Measurements from ENCODE around the gene CDH23.
A peak's percentile ranks its signal among the peaks of the same experiment; 100 is the strongest.

CDH23 gene

DNA sequence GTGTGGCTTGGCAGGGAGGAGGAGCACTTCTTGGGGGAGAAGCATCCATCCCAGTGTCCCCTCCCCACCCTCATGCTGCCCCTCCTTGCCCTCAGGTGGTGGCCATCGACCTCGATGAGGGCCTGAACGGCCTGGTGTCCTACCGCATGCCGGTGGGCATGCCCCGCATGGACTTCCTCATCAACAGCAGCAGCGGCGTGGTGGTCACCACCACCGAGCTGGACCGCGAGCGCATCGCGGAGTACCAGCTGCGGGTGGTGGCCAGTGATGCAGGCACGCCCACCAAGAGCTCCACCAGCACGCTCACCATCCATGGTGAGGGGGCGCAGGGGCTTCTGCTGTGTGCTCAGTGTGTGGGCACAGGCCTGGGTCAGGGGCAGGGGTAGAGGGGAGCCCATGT lies 308.1 kb downstream of the CDH23 start:
- no peak for DNase-seq (ENCODE audit: low spot score)

DNA sequence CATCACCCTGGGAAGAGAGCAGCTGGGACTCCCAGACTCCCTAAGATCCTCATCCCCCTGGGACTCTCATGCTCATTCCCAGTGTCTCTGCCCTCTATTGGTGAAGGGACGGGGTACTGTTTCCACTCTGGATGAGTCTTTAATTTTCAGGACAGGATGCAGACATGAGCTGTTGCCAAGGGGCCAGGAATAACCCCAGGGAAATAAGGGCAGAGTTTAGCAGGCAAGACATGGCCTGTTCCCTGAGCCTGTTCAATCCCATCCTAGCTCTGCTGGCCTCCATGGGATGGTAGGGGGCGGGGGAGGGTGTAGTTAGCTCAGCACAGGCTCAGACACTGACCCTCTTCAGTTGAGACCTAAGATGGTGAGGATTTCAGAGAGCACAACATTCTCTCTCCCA lies 308.9 kb downstream of the CDH23 start:
- no peak for DNase-seq (ENCODE audit: low spot score)

DNA sequence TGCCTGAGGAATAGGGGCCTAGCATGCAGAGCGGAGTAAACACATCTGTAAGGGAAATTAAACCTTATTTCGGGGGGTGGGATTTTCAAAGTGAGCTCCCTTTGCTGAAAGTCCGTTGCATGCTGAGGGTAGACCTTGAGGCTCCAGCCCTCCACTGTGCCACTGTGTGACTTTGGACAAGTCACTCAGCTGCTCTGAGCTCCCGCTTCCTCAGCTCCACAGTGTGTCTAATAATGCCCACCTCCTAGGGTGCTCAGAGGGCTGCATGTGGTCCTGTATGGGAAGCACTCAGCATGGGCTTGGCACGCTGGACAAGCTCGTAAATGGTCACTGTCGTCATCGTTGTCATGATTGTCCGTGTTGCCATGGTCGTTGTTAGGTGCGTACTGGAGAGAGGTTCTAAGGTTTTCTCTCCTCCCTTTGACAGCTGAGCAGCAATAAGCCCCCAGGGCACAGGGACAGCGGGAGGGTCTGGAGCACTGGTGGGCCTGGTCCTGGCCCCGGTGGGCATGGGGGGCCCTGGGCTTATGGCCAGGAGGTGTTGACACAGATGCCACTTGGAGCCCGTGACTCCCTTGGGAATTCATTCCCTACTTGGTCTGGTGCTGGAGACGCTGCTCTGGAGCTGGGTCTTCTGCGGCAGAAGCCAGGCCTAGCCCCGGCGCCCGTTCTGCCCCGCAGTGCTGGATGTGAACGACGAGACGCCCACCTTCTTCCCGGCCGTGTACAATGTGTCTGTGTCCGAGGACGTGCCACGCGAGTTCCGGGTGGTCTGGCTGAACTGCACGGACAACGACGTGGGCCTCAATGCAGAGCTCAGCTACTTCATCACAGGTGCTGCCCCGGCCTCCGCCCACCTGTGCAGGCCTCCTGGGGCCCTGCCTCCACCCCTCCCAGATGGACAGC lies 309.7 kb downstream of the CDH23 start:
- no peak for DNase-seq (ENCODE audit: low spot score)

DNA sequence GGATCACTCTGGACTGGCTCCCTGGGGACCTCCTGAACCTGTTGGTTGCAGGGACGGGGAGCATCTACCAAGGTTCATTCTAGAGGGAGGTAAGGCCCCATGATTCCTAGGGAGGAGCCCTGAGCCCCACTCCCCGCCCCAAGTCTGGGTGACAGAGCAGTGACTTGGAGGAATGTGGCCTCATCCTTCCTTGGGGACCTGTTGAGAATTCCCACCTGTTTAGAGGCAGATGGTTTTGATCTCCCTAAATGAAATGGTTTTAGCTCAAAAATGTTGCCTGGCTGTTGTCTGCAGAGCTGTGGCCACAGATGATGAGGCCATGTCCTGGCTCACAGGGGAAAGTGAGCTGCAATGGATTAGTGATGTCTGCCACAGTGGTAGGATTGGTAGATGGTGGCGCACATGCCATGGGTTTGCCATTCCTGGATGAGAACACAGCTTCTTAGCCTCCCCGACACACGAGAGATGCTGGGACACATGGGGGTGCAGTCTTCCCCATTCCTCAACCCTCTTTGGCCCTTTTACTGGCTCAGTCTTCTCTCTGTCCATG lies 310.6 kb downstream of the CDH23 start:
- no peak for DNase-seq (ENCODE audit: low spot score)

DNA sequence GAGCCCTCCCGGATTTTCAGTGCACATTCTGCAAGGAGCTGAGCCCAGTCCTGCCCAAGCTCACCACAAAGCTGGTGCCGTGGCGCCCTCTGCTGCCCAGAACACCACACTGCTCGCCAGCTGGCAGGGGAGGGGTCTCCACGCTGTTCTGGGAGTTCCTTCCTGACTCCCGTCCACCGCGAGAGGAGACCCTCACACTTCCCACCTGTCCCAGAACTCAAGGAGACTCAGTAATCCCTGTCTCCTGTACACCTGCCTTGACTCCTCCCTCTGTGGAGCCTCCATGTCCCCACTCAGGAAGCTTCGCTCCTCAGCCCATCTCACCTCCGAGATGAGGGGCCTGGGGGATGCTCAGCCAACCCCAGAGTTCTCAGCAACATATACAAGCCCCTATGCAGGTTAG lies 311.6 kb downstream of the CDH23 start:
- peak; percentile 54 for DNase-seq (ENCODE audit: low spot score)

DNA sequence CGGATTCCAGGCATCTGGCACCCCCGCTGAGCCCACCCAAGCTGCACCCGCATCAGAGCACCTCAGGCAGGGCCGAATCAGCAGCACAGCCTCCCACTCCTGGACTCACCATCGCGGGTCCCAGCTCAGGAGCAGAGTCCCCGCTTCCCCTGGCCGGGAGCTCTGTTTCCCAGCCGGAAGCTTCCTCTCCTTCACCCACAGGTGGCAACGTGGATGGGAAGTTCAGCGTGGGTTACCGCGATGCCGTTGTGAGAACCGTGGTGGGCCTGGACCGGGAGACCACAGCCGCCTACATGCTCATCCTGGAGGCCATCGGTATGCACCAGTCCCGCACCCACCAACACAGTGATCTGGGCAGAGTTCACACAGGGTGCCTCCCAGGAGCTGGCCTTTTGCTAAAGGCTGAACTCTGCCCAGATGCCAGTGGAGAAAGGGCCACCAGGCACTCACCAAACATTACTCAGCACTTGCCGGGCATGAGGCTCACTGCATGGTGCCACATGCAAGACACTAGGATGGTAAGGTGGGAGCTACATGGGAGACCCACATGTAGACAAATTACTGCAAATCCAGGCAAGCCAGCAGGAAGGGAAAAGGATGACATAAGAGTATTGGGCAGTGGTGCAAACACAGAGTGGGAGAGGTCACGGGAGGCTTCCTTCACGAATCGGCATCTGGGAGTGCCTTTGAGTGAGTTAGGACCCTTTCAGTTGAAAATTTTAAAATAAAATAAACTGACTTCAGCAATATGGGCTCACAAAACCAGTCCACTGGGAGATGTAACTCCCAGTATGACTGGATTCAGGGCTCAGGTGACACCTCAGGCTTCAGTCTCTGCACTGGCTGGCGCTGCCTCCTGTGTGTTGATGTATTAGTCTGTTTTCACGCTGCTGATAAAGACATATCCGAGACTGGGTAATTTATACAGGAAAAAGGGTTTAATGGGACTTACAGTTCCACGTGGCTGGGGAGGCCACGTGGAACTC lies 312.5 kb downstream of the CDH23 start:
- DNase-seq (ENCODE audit: low spot score) = no peak

DNA sequence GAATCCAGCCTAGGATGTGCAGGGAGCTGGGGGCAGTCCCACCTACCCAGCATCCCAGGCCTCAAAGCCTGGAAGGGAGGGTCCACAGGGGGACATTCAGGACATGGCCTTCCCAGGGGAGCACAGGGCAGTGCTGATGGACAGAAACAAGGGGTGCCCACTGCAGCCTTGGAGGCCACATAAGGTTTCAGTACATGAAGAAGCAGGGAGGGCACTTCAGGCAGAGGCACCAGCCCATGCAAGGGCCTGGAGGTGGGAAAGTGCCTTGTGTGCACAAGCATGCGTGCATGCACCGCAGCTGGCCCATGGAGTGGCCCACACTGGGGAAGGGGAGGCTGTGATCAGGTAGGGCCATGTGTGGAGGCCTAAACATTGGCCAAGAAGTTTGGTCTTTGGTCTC lies 313.8 kb downstream of the CDH23 start:
- DNase-seq (ENCODE audit: low spot score) = no peak

DNA sequence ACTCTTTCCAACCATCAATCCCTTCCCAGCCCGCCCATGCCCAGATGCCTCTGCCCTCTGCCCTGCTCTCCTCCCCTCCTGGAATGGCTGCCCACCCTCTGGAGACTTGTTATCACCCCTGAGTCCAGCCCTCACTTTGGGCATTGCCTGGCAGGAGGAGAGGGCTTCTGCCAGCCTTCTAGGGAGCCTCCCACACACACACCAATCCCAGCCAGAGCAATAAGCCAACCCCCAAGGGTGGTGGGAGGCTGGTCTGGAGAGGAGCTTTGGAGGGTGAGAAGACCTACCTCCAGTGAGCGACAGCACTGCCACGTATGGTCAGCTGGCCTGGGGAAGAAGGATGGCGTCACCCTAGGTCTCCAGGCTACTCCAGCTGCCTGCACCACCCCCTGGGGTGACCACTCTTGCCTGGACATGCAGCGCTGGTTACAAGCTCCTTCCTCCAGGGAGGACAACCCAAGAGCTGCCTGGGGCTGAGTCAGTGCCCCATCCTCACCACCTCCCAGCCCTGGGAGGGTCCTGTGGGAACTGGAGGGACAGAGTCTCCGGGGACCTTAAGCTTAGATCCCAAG lies 314.4 kb downstream of the CDH23 start:
- no peak for DNase-seq (ENCODE audit: low spot score)

DNA sequence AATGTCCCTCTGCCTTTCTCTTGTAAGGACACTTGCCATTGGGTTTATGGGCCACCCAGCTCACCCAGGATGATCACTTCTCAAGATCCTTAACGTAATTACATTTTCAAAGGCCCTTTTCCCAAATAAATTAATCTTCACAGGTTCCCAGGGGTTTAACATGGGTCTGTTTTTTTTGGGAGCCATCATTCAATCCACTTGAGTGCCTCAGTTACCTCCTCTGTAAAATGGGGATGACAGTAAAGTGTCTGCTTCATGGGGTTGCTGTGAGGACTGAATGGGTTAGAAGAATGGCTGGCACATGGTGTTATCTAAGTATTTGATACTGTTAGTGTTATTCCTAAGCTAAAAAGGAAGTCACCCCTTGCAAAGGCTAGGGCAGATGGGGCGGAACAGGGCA lies 315.4 kb downstream of the CDH23 start:
- no peak for DNase-seq (ENCODE audit: low spot score)

DNA sequence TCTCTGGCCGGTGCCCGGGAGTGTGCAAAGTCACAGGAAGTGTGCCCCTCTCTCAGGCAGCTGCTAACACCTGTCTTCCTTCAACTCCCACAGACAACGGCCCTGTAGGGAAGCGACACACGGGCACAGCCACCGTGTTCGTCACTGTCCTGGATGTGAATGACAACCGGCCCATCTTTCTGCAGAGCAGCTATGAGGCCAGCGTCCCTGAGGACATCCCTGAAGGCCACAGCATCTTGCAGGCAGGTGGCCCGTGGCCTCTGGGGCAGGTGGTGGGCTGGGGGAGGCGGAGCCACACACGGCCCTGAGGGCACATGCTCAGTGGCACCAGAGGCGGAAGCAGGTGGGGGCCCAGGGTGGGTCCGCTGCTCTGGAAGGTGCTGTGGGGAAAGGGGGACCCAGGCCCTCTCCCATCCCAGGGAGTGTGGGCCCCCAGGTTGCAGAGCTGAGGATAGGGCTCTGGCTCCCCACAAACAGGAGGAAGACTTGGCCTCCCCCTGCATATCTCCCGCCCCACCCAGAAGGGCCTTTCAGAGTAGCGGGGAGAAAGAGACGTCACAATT lies 315.9 kb downstream of the CDH23 start:
- no peak for DNase-seq (ENCODE audit: low spot score)

DNA sequence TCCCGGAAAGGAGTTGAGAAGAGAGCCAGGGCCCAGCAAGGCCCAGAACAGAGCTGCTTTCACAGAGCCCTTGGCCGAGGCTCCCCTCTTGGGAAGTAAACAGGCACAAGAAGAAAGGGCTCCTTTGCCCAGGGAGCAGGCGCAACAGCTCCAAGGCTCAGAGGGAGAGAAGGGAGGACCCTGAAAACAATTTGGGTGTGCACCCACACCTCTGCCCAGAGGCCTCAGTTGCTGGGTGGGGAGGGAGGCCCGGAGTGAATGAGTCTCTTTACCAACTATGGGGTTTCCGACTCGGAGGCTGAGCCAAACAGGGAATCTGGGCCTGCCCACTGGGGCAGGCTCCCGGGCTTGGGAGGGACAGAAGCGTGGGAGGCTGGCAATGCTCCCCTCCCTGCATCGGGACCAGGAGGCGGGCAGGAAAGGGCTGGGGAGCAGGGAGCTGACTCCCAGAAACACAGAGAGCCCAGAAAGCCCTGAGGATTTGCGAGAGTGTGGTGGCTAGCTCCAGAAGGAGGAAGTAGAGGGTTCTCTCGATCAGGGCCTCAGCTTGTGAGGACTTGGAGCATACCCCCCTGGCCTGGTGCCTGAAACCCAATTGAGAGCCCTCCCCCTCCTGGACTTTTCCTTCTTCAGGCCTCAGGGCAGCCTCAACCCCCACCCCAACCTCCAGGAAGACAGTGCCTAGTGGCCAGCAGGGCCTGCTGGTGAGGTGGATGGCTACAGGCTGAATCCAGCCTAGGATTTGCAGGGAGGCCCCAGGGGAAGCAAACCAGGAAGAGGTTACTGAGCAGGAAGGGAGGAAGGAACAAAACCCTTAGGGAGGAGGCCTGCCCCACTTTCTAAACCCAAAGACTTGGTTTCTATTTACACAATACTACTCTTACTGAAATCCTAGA lies 316.7 kb downstream of the CDH23 start:
- no peak for DNase-seq (ENCODE audit: low spot score)

DNA sequence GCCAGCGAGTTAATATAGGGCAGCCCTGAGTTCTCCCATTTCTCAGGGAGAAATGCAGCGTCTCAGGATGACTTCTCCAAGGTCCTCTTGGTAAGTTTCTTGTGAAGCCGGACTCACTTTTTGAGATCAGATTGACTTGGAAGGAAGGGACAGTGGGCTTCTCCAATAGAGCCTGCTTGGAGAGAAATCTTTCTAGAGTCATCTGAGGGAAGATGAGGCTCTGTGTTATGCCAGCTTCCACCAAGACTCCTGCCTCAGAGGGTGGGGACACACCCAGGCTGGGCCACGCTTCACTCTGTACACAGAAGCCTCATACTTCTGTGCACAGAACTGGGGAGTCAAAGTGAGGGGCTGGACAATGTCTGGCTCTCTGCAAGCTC lies 317.3 kb downstream of the CDH23 start:
- DNase-seq (ENCODE audit: low spot score) = no peak

DNA sequence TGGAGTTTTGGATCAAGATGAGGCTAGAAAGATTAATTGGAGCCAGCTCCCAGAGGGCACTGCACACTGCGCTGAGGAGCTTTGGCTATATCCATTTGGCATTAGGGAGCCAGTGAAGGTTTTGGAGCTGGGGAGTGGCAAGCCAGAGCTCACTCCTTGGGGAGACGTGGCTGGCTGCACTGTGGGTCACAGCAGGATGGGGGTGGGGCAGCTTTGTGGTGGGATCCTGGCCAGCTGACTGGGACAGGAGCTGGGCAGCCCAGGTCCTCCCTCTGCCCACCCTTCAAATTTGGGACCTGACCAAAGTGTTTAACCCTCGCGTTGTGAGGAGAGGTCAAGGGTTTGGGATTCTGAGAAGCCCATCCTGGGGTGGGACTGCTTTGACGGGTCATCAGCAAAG lies 317.9 kb downstream of the CDH23 start:
- no peak for DNase-seq (ENCODE audit: low spot score)

DNA sequence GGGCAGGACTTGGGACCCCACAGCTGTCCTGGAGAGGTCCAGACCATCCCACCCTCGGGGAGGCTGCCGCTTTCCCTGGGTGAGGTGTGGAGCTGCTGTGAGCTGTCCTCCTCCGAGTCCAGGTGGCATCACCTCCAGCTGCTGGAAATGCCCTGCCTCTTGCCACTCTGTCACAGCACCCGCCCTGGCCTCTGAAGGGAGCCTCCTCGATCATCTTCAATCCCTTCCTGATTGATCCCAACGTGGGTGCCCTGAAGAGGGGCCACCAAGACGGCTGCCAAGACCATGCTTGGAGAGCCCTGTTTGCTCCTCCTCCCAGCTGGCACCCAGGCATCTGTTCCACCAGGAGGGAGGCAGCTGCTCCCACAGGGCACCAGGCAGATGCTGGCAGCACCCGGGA lies 318.3 kb downstream of the CDH23 start:
- no peak for DNase-seq (ENCODE audit: low spot score)

DNA sequence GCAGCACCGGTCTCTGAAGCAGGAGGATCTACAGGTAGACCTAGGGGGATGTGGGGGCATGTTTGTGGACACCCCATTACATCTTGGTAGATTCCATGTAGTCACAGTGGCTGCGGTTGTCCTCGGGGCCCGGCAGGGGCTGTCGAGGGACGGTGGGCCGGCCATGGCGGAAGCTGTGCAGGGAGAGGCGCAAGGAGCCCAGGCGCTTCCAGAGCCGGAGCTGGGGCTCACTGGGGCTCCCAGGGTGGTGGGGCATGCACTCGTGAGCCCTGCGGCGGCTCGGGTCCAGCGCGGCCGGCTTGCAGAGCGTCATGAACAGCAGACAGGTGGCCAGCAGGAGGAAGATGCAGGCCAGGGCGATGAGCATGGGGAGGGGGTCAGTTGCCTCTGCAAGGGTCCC lies 319.1 kb downstream of the CDH23 start:
- no peak for DNase-seq (ENCODE audit: low spot score)

DNA sequence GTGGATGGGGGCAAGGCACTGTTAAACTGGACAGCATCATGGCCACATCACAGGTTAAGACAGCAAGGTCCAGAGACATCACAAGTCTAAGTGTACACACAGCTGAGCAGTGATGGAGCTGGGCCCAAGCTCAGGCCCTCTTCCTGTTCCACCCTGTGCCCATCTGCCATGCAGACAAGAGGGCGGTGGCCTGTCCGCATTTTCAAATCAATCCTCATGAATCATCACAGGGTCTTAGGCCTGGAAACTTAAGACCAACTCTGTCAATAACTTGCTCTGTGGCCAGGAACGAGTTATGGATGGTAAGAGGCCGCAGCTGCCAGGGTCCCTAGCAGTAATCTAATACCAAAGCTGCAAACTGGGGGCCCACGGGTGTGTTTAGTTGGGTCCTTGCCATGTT lies 319.7 kb downstream of the CDH23 start:
- no peak for DNase-seq (ENCODE audit: low spot score)

DNA sequence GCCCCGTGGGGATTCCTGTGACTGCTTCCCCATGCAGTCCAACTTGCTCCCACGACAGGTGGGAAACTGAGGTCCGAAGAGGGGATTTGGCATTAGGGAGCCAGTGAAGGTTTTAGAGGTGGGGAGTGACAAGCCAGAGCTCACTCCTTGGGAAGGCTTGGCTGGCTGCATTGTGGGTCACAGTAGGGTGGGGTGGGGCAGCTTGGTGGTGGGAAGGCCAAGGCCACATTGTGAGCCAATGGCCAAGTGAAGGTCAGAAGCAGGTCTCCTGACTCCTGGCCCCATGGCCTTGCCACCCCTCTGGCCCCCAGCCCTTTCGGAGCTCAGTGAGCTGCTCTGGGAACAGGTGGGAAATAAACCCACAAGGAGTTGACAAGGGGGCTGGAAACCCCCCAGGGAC lies 320.3 kb downstream of the CDH23 start:
- DNase-seq (ENCODE audit: low spot score) = no peak

DNA sequence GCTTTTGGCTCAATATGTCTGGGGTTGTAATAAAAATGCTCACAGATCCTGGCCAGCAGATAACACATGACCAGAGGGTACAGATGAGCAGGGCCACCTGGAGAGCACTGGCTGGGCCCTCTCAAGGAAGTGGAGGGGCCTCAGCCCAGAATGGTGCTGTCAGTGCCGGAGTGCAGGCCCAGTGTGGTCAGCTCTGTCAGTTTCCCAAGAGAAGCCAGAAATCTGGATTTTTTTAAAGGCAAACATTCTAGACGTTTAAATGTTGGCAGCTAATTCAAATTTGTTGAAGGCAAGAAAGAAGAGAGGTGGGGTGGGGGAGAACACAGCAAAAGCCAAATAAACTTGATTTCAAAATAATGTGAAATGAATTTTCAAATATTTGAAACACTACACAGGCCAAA lies 320.8 kb downstream of the CDH23 start:
- no peak for DNase-seq (ENCODE audit: low spot score)

DNA sequence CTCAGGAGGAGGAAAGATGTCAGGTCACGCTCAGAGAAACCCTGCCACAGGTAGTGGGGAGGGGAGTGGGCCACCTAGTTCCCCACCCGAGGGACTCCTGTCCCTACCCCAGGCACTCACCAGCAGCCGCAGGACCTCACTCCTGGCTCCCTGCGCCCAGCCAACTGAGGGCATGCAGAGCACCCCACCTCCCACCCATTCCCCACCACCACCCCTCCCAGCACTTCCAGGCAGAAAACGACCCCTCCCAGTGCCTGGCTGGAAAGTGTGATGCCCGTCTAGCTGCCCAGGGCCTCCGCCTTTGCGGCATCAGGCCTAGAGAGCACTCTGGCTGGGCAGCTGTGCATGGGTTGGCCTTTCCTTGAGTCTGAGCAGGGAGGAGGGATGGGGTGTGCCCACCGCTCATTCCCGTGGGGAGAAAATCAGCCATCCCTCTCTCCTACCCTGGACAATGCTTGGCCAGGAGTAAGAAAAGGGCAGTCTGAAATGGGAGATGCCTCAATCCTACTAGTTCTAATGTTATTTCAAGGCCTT lies 321.5 kb downstream of the CDH23 start:
- DNase-seq (ENCODE audit: low spot score) = no peak

DNA sequence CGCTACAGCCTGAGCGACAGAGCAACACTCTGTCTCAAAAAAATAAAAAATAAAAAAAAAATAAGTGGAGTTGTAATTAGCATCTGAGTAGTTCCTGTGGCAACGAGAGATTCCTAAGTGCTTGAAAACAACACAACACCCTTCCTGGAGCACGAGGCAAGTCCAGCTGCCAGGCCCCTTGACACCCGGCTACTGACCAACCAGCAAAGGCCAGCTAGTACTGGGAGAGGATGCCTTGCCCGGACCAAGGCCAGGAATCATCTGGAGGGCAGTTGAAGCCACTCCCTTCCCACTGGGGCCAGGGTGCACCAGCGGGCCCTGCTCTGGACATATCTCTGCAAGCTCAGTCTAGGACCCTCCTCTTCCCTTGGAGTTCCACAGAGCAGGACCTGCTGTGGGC lies 322.3 kb downstream of the CDH23 start:
- no peak for DNase-seq (ENCODE audit: low spot score)
